HepG2 (cell line): ENCODE data around the gene MAP1B. TPM values are rescaled to one million over a fixed set of nuclear protein-coding genes. Genes with fewer than 3 reads are reported as not detected.

Source experiments
- FUBP1 ChIP-seq: sonication (generic); formaldehyde crosslinking; IDR thresholded peaks from 2 replicates; pipeline ENCODE4 v1.5.1; 2020; ENCODE audit warnings: missing genetic modification reagents, mild to moderate bottlenecking, borderline replicate concordance
- NR3C1 ChIP-seq: sonication (generic); formaldehyde crosslinking; IDR thresholded peaks from 2 replicates; pipeline ENCODE4 v1.4.0; 2020; ENCODE audit warnings: missing genetic modification reagents
- ZBTB39 ChIP-seq: sonication (generic); formaldehyde crosslinking; IDR thresholded peaks from 2 replicates; pipeline ENCODE4 v1.5.0; 2020; ENCODE audit warnings: missing genetic modification reagents
- ZNF225 ChIP-seq: sonication (generic); formaldehyde crosslinking; IDR thresholded peaks from 2 replicates; pipeline ENCODE4 v1.4.0; 2020; ENCODE audit warnings: mild to moderate bottlenecking, missing genetic modification reagents
- ZNF674 ChIP-seq: sonication (generic); formaldehyde crosslinking; IDR thresholded peaks from 2 replicates; pipeline ENCODE4 v1.5.0; 2020; ENCODE audit warnings: low read depth, mild to moderate bottlenecking, missing genetic modification reagents
- polyA plus RNA-seq, 8 experiments: library from polyadenylated mRNA; depleted of rRNA in 3 of 8; stranded (reverse) in 7 of 8; unstranded in 1 of 8; fragments of >200 nt; fragmentation: Illumina TruSeq in 4 of 8; extraction: Trizol in 4 of 8; gene quantifications; 2 replicates each; pipeline versions ENCODE4 v1.2.1 to v1.2.3, GENCODE V29; 2011 to 2016; ENCODE audit warnings: low read depth in 4 of 8, missing spikeins in 1 of 8, mixed read lengths in 1 of 8; ENCODE audit not compliant: insufficient read depth in 1 of 8
- total RNA-seq, 5 experiments: library from RNA; depleted of rRNA; stranded (reverse); fragments of >200 nt; fragmentation: Illumina TruSeq; extraction: Trizol; gene quantifications; 2 replicates each; pipeline ENCODE4 v1.2.3, GENCODE V29; 2016; ENCODE audit warnings: low read depth in 1 of 5
- TF ChIP-seq, protein P1 (sequence below): sonication (generic); formaldehyde crosslinking; IDR thresholded peaks from 2 replicates; pipeline ENCODE4 v1.5.1; 2020; ENCODE audit warnings: mild to moderate bottlenecking, missing genetic modification reagents, moderate library complexity

The MAP1B gene
- total and polyA plus RNA-seq, 2 of the 13 experiments (the other 11 are each of a cell fraction or from before 2014, with no cell fraction given) = 3.3 to 6.2 TPM

DNA sequence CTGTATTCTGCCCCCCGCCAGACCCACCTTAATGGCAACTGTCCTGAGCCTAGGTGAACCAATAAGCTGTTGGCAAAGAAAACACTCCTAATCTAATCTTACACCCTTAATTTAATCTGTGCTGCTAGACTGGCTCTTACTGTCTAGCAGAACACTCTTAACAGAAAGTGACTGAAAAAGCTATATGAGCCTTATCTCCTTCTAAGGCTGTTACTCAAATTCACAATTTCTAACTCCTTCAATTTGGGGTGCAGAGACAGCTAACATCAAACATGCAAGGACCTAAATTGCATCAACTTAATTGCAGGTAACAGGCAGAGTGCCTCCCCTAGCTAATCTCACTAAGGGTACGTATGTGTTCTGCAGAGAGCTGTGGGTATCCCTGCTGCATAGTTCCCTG is 49.5 kb upstream of the MAP1B start (continued):
- TF ChIP-seq, protein P1, sequence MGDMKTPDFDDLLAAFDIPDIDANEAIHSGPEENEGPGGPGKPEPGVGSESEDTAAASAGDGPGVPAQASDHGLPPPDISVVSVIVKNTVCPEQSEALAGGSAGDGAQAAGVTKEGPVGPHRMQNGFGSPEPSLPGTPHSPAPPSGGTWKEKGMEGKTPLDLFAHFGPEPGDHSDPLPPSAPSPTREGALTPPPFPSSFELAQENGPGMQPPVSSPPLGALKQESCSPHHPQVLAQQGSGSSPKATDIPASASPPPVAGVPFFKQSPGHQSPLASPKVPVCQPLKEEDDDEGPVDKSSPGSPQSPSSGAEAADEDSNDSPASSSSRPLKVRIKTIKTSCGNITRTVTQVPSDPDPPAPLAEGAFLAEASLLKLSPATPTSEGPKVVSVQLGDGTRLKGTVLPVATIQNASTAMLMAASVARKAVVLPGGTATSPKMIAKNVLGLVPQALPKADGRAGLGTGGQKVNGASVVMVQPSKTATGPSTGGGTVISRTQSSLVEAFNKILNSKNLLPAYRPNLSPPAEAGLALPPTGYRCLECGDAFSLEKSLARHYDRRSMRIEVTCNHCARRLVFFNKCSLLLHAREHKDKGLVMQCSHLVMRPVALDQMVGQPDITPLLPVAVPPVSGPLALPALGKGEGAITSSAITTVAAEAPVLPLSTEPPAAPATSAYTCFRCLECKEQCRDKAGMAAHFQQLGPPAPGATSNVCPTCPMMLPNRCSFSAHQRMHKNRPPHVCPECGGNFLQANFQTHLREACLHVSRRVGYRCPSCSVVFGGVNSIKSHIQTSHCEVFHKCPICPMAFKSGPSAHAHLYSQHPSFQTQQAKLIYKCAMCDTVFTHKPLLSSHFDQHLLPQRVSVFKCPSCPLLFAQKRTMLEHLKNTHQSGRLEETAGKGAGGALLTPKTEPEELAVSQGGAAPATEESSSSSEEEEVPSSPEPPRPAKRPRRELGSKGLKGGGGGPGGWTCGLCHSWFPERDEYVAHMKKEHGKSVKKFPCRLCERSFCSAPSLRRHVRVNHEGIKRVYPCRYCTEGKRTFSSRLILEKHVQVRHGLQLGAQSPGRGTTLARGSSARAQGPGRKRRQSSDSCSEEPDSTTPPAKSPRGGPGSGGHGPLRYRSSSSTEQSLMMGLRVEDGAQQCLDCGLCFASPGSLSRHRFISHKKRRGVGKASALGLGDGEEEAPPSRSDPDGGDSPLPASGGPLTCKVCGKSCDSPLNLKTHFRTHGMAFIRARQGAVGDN (CRISPR knock-in tag) = no peak
- TF ChIP-seq FUBP1 (no peak), ZNF674 (no peak), ZBTB39 (no peak), NR3C1 (no peak), ZNF225 (CRISPR knock-in tag) (no peak)
- TF ChIP-seq, all 625 proteins: peak for 0
